HG02852 (cell line): ENCODE measurements around the gene A4GNT.
"Not testable (repeated sequence)": the region's sequence is repeated elsewhere in the genome, so short reads cannot be mapped to it uniquely, and the experiment has no call there.

Experiments
- ATAC-seq: cut with Tn5 transposase; IDR thresholded peaks from one replicate; pipeline ENCODE4 v1.9.1; 2021; ENCODE audit warnings: mild to moderate bottlenecking, moderate library complexity; ENCODE audit not compliant: unreplicated experiment

Gene A4GNT

GRCh38 chr3:138119423-138119766 lies 12.8 kb downstream of the A4GNT start:
- ATAC-seq = no peak

- ATAC-seq = peak; percentile 70
These were observed 13.4 kb downstream of the A4GNT start for GRCh38 chr3:138118612-138119422.

- ATAC-seq = peak; percentile 83
These were observed 16.9 kb downstream of the A4GNT start, which contains the start of gene DZIP1L for GRCh38 chr3:138114988-138115971. TSS of gene DZIP1L (minus strand) at chr3:138115608. CDS start at chr3:138103971, 11,637 bp downstream.

GRCh38 chr3:138114431-138114918 lies 17.7 kb downstream of the A4GNT start:
- ATAC-seq = no peak

GRCh38 chr3:138113326-138113725 lies 18.9 kb downstream of the A4GNT start:
- no peak for ATAC-seq

- no peak for ATAC-seq
These were observed 19.8 kb downstream of the A4GNT start for GRCh38 chr3:138112362-138112761.

GRCh38 chr3:138105598-138105997 lies 26.6 kb downstream of the A4GNT start:
- no peak for ATAC-seq

GRCh38 chr3:138103466-138103865 lies 28.7 kb downstream of the A4GNT start:
- no peak for ATAC-seq

- ATAC-seq = not testable (repeated sequence)
These were observed 30.7 kb downstream of the A4GNT start for GRCh38 chr3:138101351-138101940.

GRCh38 chr3:138099417-138099816 lies 32.8 kb downstream of the A4GNT start:
- ATAC-seq = no peak

- ATAC-seq = no peak
These were observed 34.7 kb downstream of the A4GNT start for GRCh38 chr3:138097192-138098172.

- ATAC-seq = no peak
These were observed 38.5 kb downstream of the A4GNT start for GRCh38 chr3:138093721-138094120.

- no peak for ATAC-seq
These were observed 40.2 kb downstream of the A4GNT start for GRCh38 chr3:138092023-138092422.

GRCh38 chr3:138089091-138089490 lies 43.1 kb downstream of the A4GNT start:
- ATAC-seq = no peak

- not testable (repeated sequence) for ATAC-seq
These were observed 46.4 kb downstream of the A4GNT start for GRCh38 chr3:138085745-138086144.

- no peak for ATAC-seq
These were observed 48.0 kb downstream of the A4GNT start for GRCh38 chr3:138084196-138084595.

- ATAC-seq = no peak
These were observed 49.2 kb downstream of the A4GNT start for GRCh38 chr3:138082992-138083386.

- ATAC-seq = no peak
These were observed 49.9 kb downstream of the A4GNT start for GRCh38 chr3:138082085-138082991.
